GM23338 (cell line): ENCODE data around the gene SOX15. TPM values are rescaled to one million over a fixed set of nuclear protein-coding genes. Genes with fewer than 3 reads are reported as not detected.

Experiments used
- ATAC-seq: fragments of 200-7000 bp; cut with Tn5 transposase; 3 replicates; pipeline ENCODE4 v1.9.1; 2020
- DNase-seq: peaks from one replicate; pipeline ENCODE4 v3.0.0-alpha.2; 2015; ENCODE audit warnings: low spot score
- H2AFZ ChIP-seq: fragments of 200-600 bp; sonication (generic); 2 replicates; pipeline ENCODE4 v1.8.0; 2016; ENCODE audit warnings: antibody characterized with exemption, mild to moderate bottlenecking, moderate library complexity
- H3F3A ChIP-seq: fragments of 200-600 bp; sonication (generic); replicated peaks from 2 replicates; pipeline ENCODE4 v1.8.0; 2017; ENCODE audit warnings: antibody characterized with exemption, mixed run types, low read depth
- H3K27ac ChIP-seq: fragments of 200-600 bp; sonication (generic); 2 replicates; pipeline ENCODE4 v1.6.1; 2016; ENCODE audit warnings: low read depth
- H3K27me3 ChIP-seq: fragments of 200-600 bp; sonication (generic); 2 replicates; pipeline ENCODE4 v1.8.0; 2016; ENCODE audit warnings: mild to moderate bottlenecking, mixed run types, moderate library complexity; ENCODE audit not compliant: insufficient read depth
- H3K36me3 ChIP-seq: fragments of 200-600 bp; sonication (generic); 2 replicates; pipeline ENCODE4 v1.8.0; 2016; ENCODE audit warnings: mild to moderate bottlenecking; ENCODE audit not compliant: insufficient read depth
- H3K4me1 ChIP-seq: fragments of 200-600 bp; sonication (generic); 2 replicates; pipeline ENCODE4 v1.8.0; 2016; ENCODE audit warnings: mild to moderate bottlenecking, moderate library complexity; ENCODE audit not compliant: insufficient read depth
- H3K4me2 ChIP-seq: fragments of 200-600 bp; sonication (generic); 2 replicates; pipeline ENCODE4 v1.7.1; 2017; ENCODE audit warnings: mixed run types
- H3K4me3 ChIP-seq: fragments of 200-600 bp; sonication (generic); 2 replicates; pipeline ENCODE4 v1.6.1; 2016; ENCODE audit warnings: mixed run types
- H3K79me2 ChIP-seq: fragments of 200-600 bp; sonication (generic); replicated peaks from 2 replicates; pipeline ENCODE4 v1.8.0; 2017; ENCODE audit warnings: mild to moderate bottlenecking; ENCODE audit not compliant: insufficient read depth
- H3K9me2 ChIP-seq: fragments of 200-600 bp; sonication (generic); 2 replicates; pipeline ENCODE4 v1.8.0; 2017; ENCODE audit not compliant: insufficient read depth
- H4K20me1 ChIP-seq: fragments of 200-600 bp; sonication (generic); replicated peaks from 2 replicates; pipeline ENCODE4 v1.8.0; 2017; ENCODE audit warnings: mild to moderate bottlenecking; ENCODE audit not compliant: insufficient read depth
- H3K27ac Mint-ChIP-seq: 2 replicates; pipeline ENCODE4 v1.8.0; 2020; ENCODE audit warnings: inconsistent platforms, mild to moderate bottlenecking, moderate library complexity, mixed read lengths
- H3K27me3 Mint-ChIP-seq: 3 replicates; pipeline ENCODE4 v1.8.0; 2022; ENCODE audit warnings: low read depth, mild to moderate bottlenecking, moderate library complexity, mixed read lengths, inconsistent platforms; ENCODE audit not compliant: insufficient read depth, poor library complexity
- H3K36me3 Mint-ChIP-seq: 3 replicates; pipeline ENCODE4 v1.8.0; 2021; ENCODE audit warnings: low read depth, mild to moderate bottlenecking, inconsistent platforms, moderate library complexity, mixed read lengths
- H3K4me1 Mint-ChIP-seq: 3 replicates; pipeline ENCODE4 v1.8.0; 2020; ENCODE audit warnings: mild to moderate bottlenecking, inconsistent platforms, mixed read lengths
- H3K4me3 Mint-ChIP-seq: 3 replicates; pipeline ENCODE4 v1.8.0; 2021; ENCODE audit warnings: moderate library complexity, mild to moderate bottlenecking, inconsistent platforms, mixed read lengths
- H3K9me3 Mint-ChIP-seq: 3 replicates; pipeline ENCODE4 v1.8.0; 2020; ENCODE audit warnings: moderate library complexity, mild to moderate bottlenecking, inconsistent platforms, mixed read lengths
- POLR2AphosphoS5 ChIP-seq: IDR thresholded peaks from 2 replicates; pipeline ENCODE4 v1.6.1; 2016; ENCODE audit warnings: antibody characterized with exemption, low read depth
- polyA plus RNA-seq: library from polyadenylated mRNA; unstranded; fragments of >200 nt; fragmentation: Nextera tagmentation; extraction: Ambion mirVana; gene quantifications from 2 replicates; pipeline ENCODE4 v1.2.1, GENCODE V29; 2016
- total RNA-seq: library from RNA; depleted of rRNA; stranded (reverse); fragments of >200 nt; shearing (Covaris generic); gene quantifications from 2 replicates; pipeline ENCODE4 v1.2.3, GENCODE V29; 2014
- TF ChIP-seq, protein P1 (sequence below), 2 experiments: fragments of 200-600 bp in 1 of 2; sonication (generic) in 1 of 2; conservative IDR thresholded peaks; 2 replicates each; pipeline versions ENCODE4 v1.5.1 to v1.6.1; 2016 to 2017; ENCODE audit warnings: antibody characterized with exemption in 2 of 2, low read depth in 2 of 2, mild to moderate bottlenecking in 2 of 2, moderate library complexity in 1 of 2
- TF ChIP-seq, protein P2 (sequence below): IDR thresholded peaks from 2 replicates; pipeline ENCODE4 v1.6.1; 2016; ENCODE audit warnings: antibody characterized with exemption

Gene SOX15
- total and polyA plus RNA-seq, 2 experiments from 2014 or later = 29.9 to 43.0 TPM

DNA sequence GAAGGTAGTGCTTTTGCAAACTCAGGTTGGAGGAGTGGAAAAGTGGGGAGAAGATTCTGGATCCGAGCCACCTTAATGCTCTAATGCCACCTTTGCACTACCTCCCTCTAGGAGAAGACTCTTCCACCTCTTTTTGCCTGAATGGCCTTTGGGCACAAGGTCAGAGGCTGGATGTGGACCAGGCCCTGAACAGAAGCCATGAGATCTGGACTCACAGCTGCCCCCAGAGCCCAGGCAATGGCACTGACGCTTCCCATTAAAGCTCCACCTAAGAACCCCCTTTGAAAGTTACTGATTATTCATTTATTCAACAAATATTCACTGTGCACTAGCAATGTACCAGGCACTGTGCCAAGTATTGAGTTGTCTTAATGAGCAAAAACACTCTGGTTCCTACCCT, 43.2 kb upstream of the SOX15 start:
- Histone ChIP-seq H3F3A (0 out of 2 replicates have a peak, but pooled peaks cover 7% of the 10 kb centered on the region), H4K20me1 (no peaks in the 10 kb centered on the region), H3K4me2 (no peak overlapping the region), H3K79me2 (no peaks in the 10 kb centered on the region), H2AFZ (peak overlapping the region; percentile 67; the same call in 1 of the 2 replicates), H3K27me3 (no peaks in the 10 kb centered on the region), H3K9me2 (no peaks in the 10 kb centered on the region), H3K4me1 (peaks cover 7% of the 10 kb centered on the region; the same call in 1 of the 2 replicates), H3K27ac (no peak overlapping the region), H3K4me3 (no peak overlapping the region), H3K36me3 (no peaks in the 10 kb centered on the region)
- peaks cover 34% of the 10 kb centered on the region for H3K4me1 Mint-ChIP-seq
- DNase-seq (peak; percentile 51), ATAC-seq (peak; percentile 51)
- TF ChIP-seq, protein P1, sequence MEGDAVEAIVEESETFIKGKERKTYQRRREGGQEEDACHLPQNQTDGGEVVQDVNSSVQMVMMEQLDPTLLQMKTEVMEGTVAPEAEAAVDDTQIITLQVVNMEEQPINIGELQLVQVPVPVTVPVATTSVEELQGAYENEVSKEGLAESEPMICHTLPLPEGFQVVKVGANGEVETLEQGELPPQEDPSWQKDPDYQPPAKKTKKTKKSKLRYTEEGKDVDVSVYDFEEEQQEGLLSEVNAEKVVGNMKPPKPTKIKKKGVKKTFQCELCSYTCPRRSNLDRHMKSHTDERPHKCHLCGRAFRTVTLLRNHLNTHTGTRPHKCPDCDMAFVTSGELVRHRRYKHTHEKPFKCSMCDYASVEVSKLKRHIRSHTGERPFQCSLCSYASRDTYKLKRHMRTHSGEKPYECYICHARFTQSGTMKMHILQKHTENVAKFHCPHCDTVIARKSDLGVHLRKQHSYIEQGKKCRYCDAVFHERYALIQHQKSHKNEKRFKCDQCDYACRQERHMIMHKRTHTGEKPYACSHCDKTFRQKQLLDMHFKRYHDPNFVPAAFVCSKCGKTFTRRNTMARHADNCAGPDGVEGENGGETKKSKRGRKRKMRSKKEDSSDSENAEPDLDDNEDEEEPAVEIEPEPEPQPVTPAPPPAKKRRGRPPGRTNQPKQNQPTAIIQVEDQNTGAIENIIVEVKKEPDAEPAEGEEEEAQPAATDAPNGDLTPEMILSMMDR (conservative IDR thresholded peaks at IDR 0.05; ENCODE audit: low read depth in 2 of 2) = peak; percentile 10; a peak in 2 of 4 replicates
- TF ChIP-seq, protein P2, sequence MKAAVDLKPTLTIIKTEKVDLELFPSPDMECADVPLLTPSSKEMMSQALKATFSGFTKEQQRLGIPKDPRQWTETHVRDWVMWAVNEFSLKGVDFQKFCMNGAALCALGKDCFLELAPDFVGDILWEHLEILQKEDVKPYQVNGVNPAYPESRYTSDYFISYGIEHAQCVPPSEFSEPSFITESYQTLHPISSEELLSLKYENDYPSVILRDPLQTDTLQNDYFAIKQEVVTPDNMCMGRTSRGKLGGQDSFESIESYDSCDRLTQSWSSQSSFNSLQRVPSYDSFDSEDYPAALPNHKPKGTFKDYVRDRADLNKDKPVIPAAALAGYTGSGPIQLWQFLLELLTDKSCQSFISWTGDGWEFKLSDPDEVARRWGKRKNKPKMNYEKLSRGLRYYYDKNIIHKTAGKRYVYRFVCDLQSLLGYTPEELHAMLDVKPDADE = no peak
- no peaks in the 10 kb centered on the region for H3K36me3 Mint-ChIP-seq
- peaks cover 18% of the 10 kb centered on the region for H3K27me3 Mint-ChIP-seq
- H3K9me3 Mint-ChIP-seq = no peaks in the 10 kb centered on the region
- no peak overlapping the region for H3K4me3 Mint-ChIP-seq
- H3K27ac Mint-ChIP-seq = no peak overlapping the region; the same call in 1 of the 2 replicates

DNA sequence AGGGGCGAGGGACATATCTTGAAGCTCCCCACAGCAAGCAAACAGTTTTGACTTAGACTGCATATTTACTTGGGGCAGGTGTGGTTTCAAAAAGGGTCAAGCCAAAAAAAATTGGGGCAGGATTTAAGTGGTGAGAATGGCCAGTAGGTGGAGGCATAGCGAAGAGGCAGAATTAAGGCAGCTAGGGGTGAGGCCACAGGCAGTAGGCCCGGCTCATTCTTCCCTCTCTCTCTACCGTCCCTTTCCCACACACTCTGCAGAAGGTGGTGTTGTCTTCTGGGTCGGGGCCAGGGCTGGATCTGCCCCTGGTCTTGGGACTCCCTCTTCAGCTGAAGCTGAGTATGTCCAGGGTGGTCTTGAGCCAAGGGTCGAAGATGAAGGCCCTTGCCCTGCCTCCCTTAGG, 42.6 kb upstream of the SOX15 start:
- Mint-ChIP-seq H3K27me3 (peaks cover 18% of the 10 kb centered on the region), H3K9me3 (no peaks in the 10 kb centered on the region), H3K27ac (no peak overlapping the region), H3K4me3 (no peak overlapping the region), H3K36me3 (no peaks in the 10 kb centered on the region), H3K4me1 (peaks cover 34% of the 10 kb centered on the region)
- Histone ChIP-seq H4K20me1 (no peaks in the 10 kb centered on the region), H3K79me2 (no peaks in the 10 kb centered on the region), H3K36me3 (no peaks in the 10 kb centered on the region), H2AFZ (peak overlapping the region; percentile 67; the same call in 1 of the 2 replicates), H3F3A (peaks cover 8% of the 10 kb centered on the region; the same call in 1 of the 2 replicates), H3K27ac (no peak overlapping the region), H3K27me3 (no peaks in the 10 kb centered on the region), H3K4me2 (no peak overlapping the region), H3K4me3 (no peak overlapping the region), H3K4me1 (peaks cover 7% of the 10 kb centered on the region; the same call in 1 of the 2 replicates), H3K9me2 (no peaks in the 10 kb centered on the region)
- 0 out of 2 replicates have a peak, but pooled peaks have one; percentile 26 for TF ChIP-seq POLR2AphosphoS5
- TF ChIP-seq, protein P2 = no peak
- TF ChIP-seq, protein P1 (conservative IDR thresholded peaks at IDR 0.05; ENCODE audit: low read depth in 2 of 2) = peak; percentile 64 to 86
- ATAC-seq = peak; percentile 67
- peak; percentile 86 for DNase-seq
